GM19372 (cell line): Measurements from ENCODE around the gene MSH3.
"Not testable (repeated sequence)": the region's sequence is repeated elsewhere in the genome, so short reads cannot be mapped to it uniquely, and the experiment has no call there.

Experiments
- ATAC-seq: cut with Tn5 transposase; IDR thresholded peaks from one replicate; pipeline ENCODE4 v1.9.1; 2021; ENCODE audit warnings: mild to moderate bottlenecking, low read depth, moderate library complexity; ENCODE audit not compliant: unreplicated experiment

Gene MSH3

GRCh38 chr5:80884086-80884813, 229.8 kb downstream of the MSH3 start:
- ATAC-seq: no peak

- ATAC-seq: no peak
Observed at GRCh38 chr5:80884929-80885328, 230.5 kb downstream of the MSH3 start.

- ATAC-seq: no peak
Observed at GRCh38 chr5:80885396-80886000, 231.0 kb downstream of the MSH3 start.

GRCh38 chr5:80894083-80894482, 239.6 kb downstream of the MSH3 start:
- no peak for ATAC-seq

- no peak for ATAC-seq
Observed at GRCh38 chr5:80895523-80895922, 241.1 kb downstream of the MSH3 start.

- ATAC-seq: not testable (repeated sequence)
Observed at GRCh38 chr5:80902624-80903023, 248.2 kb downstream of the MSH3 start.

- ATAC-seq: no peak
Observed at GRCh38 chr5:80904533-80905187, 250.2 kb downstream of the MSH3 start.

- no peak for ATAC-seq
Observed at GRCh38 chr5:80905405-80905804, 251.0 kb downstream of the MSH3 start.

GRCh38 chr5:80912479-80912878, 258.0 kb downstream of the MSH3 start:
- ATAC-seq: no peak

- ATAC-seq: no peak
Observed at GRCh38 chr5:80915716-80916115, 261.3 kb downstream of the MSH3 start.

GRCh38 chr5:80916676-80917075, 262.2 kb downstream of the MSH3 start:
- no peak for ATAC-seq

GRCh38 chr5:80917631-80918030, 263.2 kb downstream of the MSH3 start:
- no peak for ATAC-seq

GRCh38 chr5:80919678-80920196, 265.3 kb downstream of the MSH3 start:
- ATAC-seq: no peak

GRCh38 chr5:80920333-80920732, 265.9 kb downstream of the MSH3 start:
- ATAC-seq: no peak

- no peak for ATAC-seq
Observed at GRCh38 chr5:80921026-80921425, 266.6 kb downstream of the MSH3 start.

GRCh38 chr5:80925931-80926330, 271.5 kb downstream of the MSH3 start:
- no peak for ATAC-seq
